ENCODE results near the gene GABRD. TPM values are rescaled to one million over a fixed set of nuclear protein-coding genes. Genes with fewer than 3 reads are reported as not detected.

Gene GABRD
- total RNA-seq, 1 experiment from 2014 or later = 1.7 TPM

GRCh38 chr1:2061065-2061778, 42.1 kb downstream of the GABRD start (continued):
- TF ChIP-seq RELA (CRISPR knock-in tag; IDR thresholded peaks at IDR 0.05; ENCODE audit: borderline replicate concordance) (no peak), NFATC4 (CRISPR knock-in tag; IDR thresholded peaks at IDR 0.05) (no peak), SMAD3 (CRISPR knock-in tag; IDR thresholded peaks at IDR 0.05; ENCODE audit: borderline replicate concordance) (no peak), MAX (CRISPR knock-in tag; IDR thresholded peaks at IDR 0.05) (no peak), ZNF425 (CRISPR knock-in tag; conservative IDR thresholded peaks at IDR 0.05) (no peak), AFF4 (CRISPR knock-in tag; IDR thresholded peaks at IDR 0.05; ENCODE audit: borderline replicate concordance) (no peak), ZNF281 (CRISPR knock-in tag; IDR thresholded peaks at IDR 0.05) (no peak), E2F4 (CRISPR knock-in tag; IDR thresholded peaks at IDR 0.05; ENCODE audit: borderline replicate concordance, low read depth) (no peak)

- H3K27me3 Mint-ChIP-seq (ENCODE audit: low read depth) = no peaks in the 10 kb centered on the region
- H3K4me1 Mint-ChIP-seq = no peaks in the 10 kb centered on the region
- POLR2A ChIA-PET = no interaction called here
- ATAC-seq (no peak), DNase-seq (ENCODE audit: low spot score) (no peak)
- CTCF ChIA-PET = interaction anchor here (0.7 to 1.8 kb wide), 3 partner anchors 19 to 636 kb away, joined by 3 to 4 read pairs (median 3); no protein-coding TSS in a partner anchor
- TF ChIP-seq ATF1 (CRISPR knock-in tag; IDR thresholded peaks at IDR 0.05) (no peak), HMGXB4 (CRISPR knock-in tag; IDR thresholded peaks at IDR 0.05) (no peak), ZNF396 (CRISPR knock-in tag; IDR thresholded peaks at IDR 0.05; ENCODE audit: borderline replicate concordance) (no peak), GABPB1 (CRISPR knock-in tag; IDR thresholded peaks at IDR 0.05) (no peak), CBFB (CRISPR knock-in tag; IDR thresholded peaks at IDR 0.05; ENCODE audit: low read depth) (no peak), ZNF263 (CRISPR knock-in tag; IDR thresholded peaks at IDR 0.05; ENCODE audit: low read depth) (no peak), NR3C1 (CRISPR knock-in tag; conservative IDR thresholded peaks at IDR 0.05; ENCODE audit: low read depth) (no peak)
- H3K9me3 Mint-ChIP-seq = peaks cover 7% of the 10 kb centered on the region
- no peak overlapping the region for H3K27ac Mint-ChIP-seq
- no peak overlapping the region for H3K4me3 Mint-ChIP-seq
- H3K36me3 Mint-ChIP-seq = peaks cover 28% of the 10 kb centered on the region
Measured at GRCh38 chr1:2065699-2066098, 46.6 kb downstream of the GABRD start.
